GM23338 (cell line): ENCODE measurements around the gene LONP1. TPM values are rescaled to one million over a fixed set of nuclear protein-coding genes. Genes with fewer than 3 reads are reported as not detected.

Experiments
- ATAC-seq: fragments of 200-7000 bp; cut with Tn5 transposase; 3 replicates; pipeline ENCODE4 v1.9.1; 2020
- DNase-seq: peaks from one replicate; pipeline ENCODE4 v3.0.0-alpha.2; 2015; ENCODE audit warnings: low spot score
- H2AFZ ChIP-seq: fragments of 200-600 bp; sonication (generic); 2 replicates; pipeline ENCODE4 v1.8.0; 2016; ENCODE audit warnings: antibody characterized with exemption, mild to moderate bottlenecking, moderate library complexity
- H3F3A ChIP-seq: fragments of 200-600 bp; sonication (generic); replicated peaks from 2 replicates; pipeline ENCODE4 v1.8.0; 2017; ENCODE audit warnings: antibody characterized with exemption, mixed run types, low read depth
- H3K27ac ChIP-seq: fragments of 200-600 bp; sonication (generic); 2 replicates; pipeline ENCODE4 v1.6.1; 2016; ENCODE audit warnings: low read depth
- H3K27me3 ChIP-seq: fragments of 200-600 bp; sonication (generic); 2 replicates; pipeline ENCODE4 v1.8.0; 2016; ENCODE audit warnings: mild to moderate bottlenecking, mixed run types, moderate library complexity; ENCODE audit not compliant: insufficient read depth
- H3K36me3 ChIP-seq: fragments of 200-600 bp; sonication (generic); 2 replicates; pipeline ENCODE4 v1.8.0; 2016; ENCODE audit warnings: mild to moderate bottlenecking; ENCODE audit not compliant: insufficient read depth
- H3K4me1 ChIP-seq: fragments of 200-600 bp; sonication (generic); 2 replicates; pipeline ENCODE4 v1.8.0; 2016; ENCODE audit warnings: mild to moderate bottlenecking, moderate library complexity; ENCODE audit not compliant: insufficient read depth
- H3K4me2 ChIP-seq: fragments of 200-600 bp; sonication (generic); 2 replicates; pipeline ENCODE4 v1.7.1; 2017; ENCODE audit warnings: mixed run types
- H3K4me3 ChIP-seq: fragments of 200-600 bp; sonication (generic); 2 replicates; pipeline ENCODE4 v1.6.1; 2016; ENCODE audit warnings: mixed run types
- H3K79me2 ChIP-seq: fragments of 200-600 bp; sonication (generic); replicated peaks from 2 replicates; pipeline ENCODE4 v1.8.0; 2017; ENCODE audit warnings: mild to moderate bottlenecking; ENCODE audit not compliant: insufficient read depth
- H3K9me2 ChIP-seq: fragments of 200-600 bp; sonication (generic); 2 replicates; pipeline ENCODE4 v1.8.0; 2017; ENCODE audit not compliant: insufficient read depth
- H4K20me1 ChIP-seq: fragments of 200-600 bp; sonication (generic); replicated peaks from 2 replicates; pipeline ENCODE4 v1.8.0; 2017; ENCODE audit warnings: mild to moderate bottlenecking; ENCODE audit not compliant: insufficient read depth
- H3K27ac Mint-ChIP-seq: 2 replicates; pipeline ENCODE4 v1.8.0; 2020; ENCODE audit warnings: inconsistent platforms, mild to moderate bottlenecking, moderate library complexity, mixed read lengths
- H3K27me3 Mint-ChIP-seq: 3 replicates; pipeline ENCODE4 v1.8.0; 2022; ENCODE audit warnings: low read depth, mild to moderate bottlenecking, moderate library complexity, mixed read lengths, inconsistent platforms; ENCODE audit not compliant: insufficient read depth, poor library complexity
- H3K36me3 Mint-ChIP-seq: 3 replicates; pipeline ENCODE4 v1.8.0; 2021; ENCODE audit warnings: low read depth, mild to moderate bottlenecking, inconsistent platforms, moderate library complexity, mixed read lengths
- H3K4me1 Mint-ChIP-seq: 3 replicates; pipeline ENCODE4 v1.8.0; 2020; ENCODE audit warnings: mild to moderate bottlenecking, inconsistent platforms, mixed read lengths
- H3K4me3 Mint-ChIP-seq: 3 replicates; pipeline ENCODE4 v1.8.0; 2021; ENCODE audit warnings: moderate library complexity, mild to moderate bottlenecking, inconsistent platforms, mixed read lengths
- H3K9me3 Mint-ChIP-seq: 3 replicates; pipeline ENCODE4 v1.8.0; 2020; ENCODE audit warnings: moderate library complexity, mild to moderate bottlenecking, inconsistent platforms, mixed read lengths
- CREB1 ChIP-seq: fragments of 250-450 bp; sonication (Bioruptor Pico); IDR thresholded peaks from 2 replicates; pipeline ENCODE4 v1.5.0; 2020; ENCODE audit warnings: low read depth, mild to moderate bottlenecking, moderate library complexity
- EZH2 ChIP-seq: fragments of 200-600 bp; sonication (generic); IDR thresholded peaks from one replicate; pipeline ENCODE4 v1.8.0; 2017; ENCODE audit warnings: antibody characterized with exemption, mild to moderate bottlenecking, low read depth; ENCODE audit not compliant: unreplicated experiment
- EZH2phosphoT487 ChIP-seq: fragments of 200-600 bp; sonication (generic); IDR thresholded peaks from one replicate; pipeline ENCODE4 v1.8.1; 2018; ENCODE audit warnings: antibody characterized with exemption; ENCODE audit not compliant: unreplicated experiment
- JUNB ChIP-seq: IDR thresholded peaks from one replicate; pipeline ENCODE4 v1.6.1; 2016; ENCODE audit warnings: antibody characterized with exemption; ENCODE audit not compliant: unreplicated experiment
- NANOG ChIP-seq: IDR thresholded peaks from 2 replicates; pipeline ENCODE4 v1.6.1; 2016; ENCODE audit warnings: antibody characterized with exemption, borderline replicate concordance
- POLR2AphosphoS5 ChIP-seq: IDR thresholded peaks from 2 replicates; pipeline ENCODE4 v1.6.1; 2016; ENCODE audit warnings: antibody characterized with exemption, low read depth
- STAT1 ChIP-seq: IDR thresholded peaks from one replicate; pipeline ENCODE4 v1.6.1; 2016; ENCODE audit warnings: antibody characterized with exemption; ENCODE audit not compliant: unreplicated experiment
- ZNF114 ChIP-seq: fragments of 250-450 bp; sonication (Bioruptor Pico); IDR thresholded peaks from 2 replicates; pipeline ENCODE4 v1.5.0; 2020; ENCODE audit warnings: mild to moderate bottlenecking, moderate library complexity
- ZNF331 ChIP-seq: fragments of 250-450 bp; sonication (Bioruptor Pico); IDR thresholded peaks from 2 replicates; pipeline ENCODE4 v1.5.0; 2020; ENCODE audit warnings: low read depth, mild to moderate bottlenecking, moderate library complexity
- polyA plus RNA-seq: library from polyadenylated mRNA; unstranded; fragments of >200 nt; fragmentation: Nextera tagmentation; extraction: Ambion mirVana; gene quantifications from 2 replicates; pipeline ENCODE4 v1.2.1, GENCODE V29; 2016
- total RNA-seq: library from RNA; depleted of rRNA; stranded (reverse); fragments of >200 nt; shearing (Covaris generic); gene quantifications from 2 replicates; pipeline ENCODE4 v1.2.3, GENCODE V29; 2014
- TF ChIP-seq, protein P1 (sequence below): IDR thresholded peaks from 2 replicates; pipeline ENCODE4 v1.6.1; 2016; ENCODE audit warnings: antibody characterized with exemption
- TF ChIP-seq, protein P2 (sequence below), 2 experiments: fragments of 200-600 bp in 1 of 2; sonication (generic) in 1 of 2; conservative IDR thresholded peaks; 2 replicates each; pipeline versions ENCODE4 v1.5.1 to v1.6.1; 2016 to 2017; ENCODE audit warnings: antibody characterized with exemption in 2 of 2, low read depth in 2 of 2, mild to moderate bottlenecking in 2 of 2, moderate library complexity in 1 of 2
- TF ChIP-seq, protein P3 (sequence below): IDR thresholded peaks from one replicate; pipeline ENCODE4 v1.6.1; 2018; ENCODE audit warnings: antibody characterized with exemption; ENCODE audit not compliant: unreplicated experiment
- TF ChIP-seq, protein P4 (sequence below): fragments of 250-450 bp; sonication (Bioruptor Pico); IDR thresholded peaks from 2 replicates; pipeline ENCODE4 v1.5.0; 2020; ENCODE audit warnings: mild to moderate bottlenecking, moderate library complexity

Gene LONP1
- total and polyA plus RNA-seq, 2 experiments from 2014 or later: 68.6 to 137 TPM

DNA sequence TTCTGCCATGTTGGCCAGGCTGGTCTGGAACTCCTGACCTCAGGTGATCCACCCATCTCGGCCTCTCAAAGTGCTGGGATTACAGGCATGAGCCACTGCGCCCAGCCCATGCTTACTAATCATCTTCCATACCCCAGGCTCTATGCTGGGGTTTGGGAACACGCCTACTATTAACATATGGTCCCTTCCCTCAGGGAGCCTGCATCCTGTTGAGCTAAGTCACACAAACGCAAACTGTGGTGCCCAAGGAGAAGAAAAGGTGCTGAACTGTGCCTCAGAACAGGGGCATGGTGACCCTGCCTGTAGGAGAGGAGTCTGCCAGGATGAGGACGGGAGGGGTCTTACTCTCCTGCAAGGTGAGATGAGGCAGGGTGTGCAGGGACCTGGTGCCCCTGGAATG, 45.2 kb downstream of the LONP1 start:
- no peaks in the 10 kb centered on the region; the same call in 1 of the 2 replicates for H3K4me1 ChIP-seq
- H3K36me3 Mint-ChIP-seq: peaks cover 23% of the 10 kb centered on the region; the same call in 2 of the 3 replicates
- no peak overlapping the region for H2AFZ ChIP-seq
- no peak overlapping the region for H3K4me3 ChIP-seq
- no peak overlapping the region for H3K4me2 ChIP-seq
- no peak for DNase-seq
- no peak overlapping the region for H3K27ac Mint-ChIP-seq
- H3K4me1 Mint-ChIP-seq: peaks cover 9% of the 10 kb centered on the region
- no peak overlapping the region for H3K4me3 Mint-ChIP-seq
- H3K9me3 Mint-ChIP-seq: no peaks in the 10 kb centered on the region
- no peaks in the 10 kb centered on the region for H3K9me2 ChIP-seq
- no peaks in the 10 kb centered on the region for H3K27me3 ChIP-seq
- no peak overlapping the region for H3K27ac ChIP-seq
- peaks cover 3% of the 10 kb centered on the region for H4K20me1 ChIP-seq
- no peaks in the 10 kb centered on the region for H3K36me3 ChIP-seq
- ATAC-seq: no peak
- H3K79me2 ChIP-seq: no peaks in the 10 kb centered on the region
- TF ChIP-seq, protein P1, sequence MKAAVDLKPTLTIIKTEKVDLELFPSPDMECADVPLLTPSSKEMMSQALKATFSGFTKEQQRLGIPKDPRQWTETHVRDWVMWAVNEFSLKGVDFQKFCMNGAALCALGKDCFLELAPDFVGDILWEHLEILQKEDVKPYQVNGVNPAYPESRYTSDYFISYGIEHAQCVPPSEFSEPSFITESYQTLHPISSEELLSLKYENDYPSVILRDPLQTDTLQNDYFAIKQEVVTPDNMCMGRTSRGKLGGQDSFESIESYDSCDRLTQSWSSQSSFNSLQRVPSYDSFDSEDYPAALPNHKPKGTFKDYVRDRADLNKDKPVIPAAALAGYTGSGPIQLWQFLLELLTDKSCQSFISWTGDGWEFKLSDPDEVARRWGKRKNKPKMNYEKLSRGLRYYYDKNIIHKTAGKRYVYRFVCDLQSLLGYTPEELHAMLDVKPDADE: no peak
- no peak for TF ChIP-seq ZNF331 (CRISPR knock-in tag)
- TF ChIP-seq, protein P2, sequence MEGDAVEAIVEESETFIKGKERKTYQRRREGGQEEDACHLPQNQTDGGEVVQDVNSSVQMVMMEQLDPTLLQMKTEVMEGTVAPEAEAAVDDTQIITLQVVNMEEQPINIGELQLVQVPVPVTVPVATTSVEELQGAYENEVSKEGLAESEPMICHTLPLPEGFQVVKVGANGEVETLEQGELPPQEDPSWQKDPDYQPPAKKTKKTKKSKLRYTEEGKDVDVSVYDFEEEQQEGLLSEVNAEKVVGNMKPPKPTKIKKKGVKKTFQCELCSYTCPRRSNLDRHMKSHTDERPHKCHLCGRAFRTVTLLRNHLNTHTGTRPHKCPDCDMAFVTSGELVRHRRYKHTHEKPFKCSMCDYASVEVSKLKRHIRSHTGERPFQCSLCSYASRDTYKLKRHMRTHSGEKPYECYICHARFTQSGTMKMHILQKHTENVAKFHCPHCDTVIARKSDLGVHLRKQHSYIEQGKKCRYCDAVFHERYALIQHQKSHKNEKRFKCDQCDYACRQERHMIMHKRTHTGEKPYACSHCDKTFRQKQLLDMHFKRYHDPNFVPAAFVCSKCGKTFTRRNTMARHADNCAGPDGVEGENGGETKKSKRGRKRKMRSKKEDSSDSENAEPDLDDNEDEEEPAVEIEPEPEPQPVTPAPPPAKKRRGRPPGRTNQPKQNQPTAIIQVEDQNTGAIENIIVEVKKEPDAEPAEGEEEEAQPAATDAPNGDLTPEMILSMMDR (conservative IDR thresholded peaks at IDR 0.05; ENCODE audit: low read depth in 2 of 2): no peak
- TF ChIP-seq EZH2: no peak
- TF ChIP-seq EZH2phosphoT487: no peak
- no peak for TF ChIP-seq JUNB
- TF ChIP-seq ZNF114 (CRISPR knock-in tag): no peak
- no peak for TF ChIP-seq NANOG
- TF ChIP-seq POLR2AphosphoS5: no peak
- TF ChIP-seq, protein P3, sequence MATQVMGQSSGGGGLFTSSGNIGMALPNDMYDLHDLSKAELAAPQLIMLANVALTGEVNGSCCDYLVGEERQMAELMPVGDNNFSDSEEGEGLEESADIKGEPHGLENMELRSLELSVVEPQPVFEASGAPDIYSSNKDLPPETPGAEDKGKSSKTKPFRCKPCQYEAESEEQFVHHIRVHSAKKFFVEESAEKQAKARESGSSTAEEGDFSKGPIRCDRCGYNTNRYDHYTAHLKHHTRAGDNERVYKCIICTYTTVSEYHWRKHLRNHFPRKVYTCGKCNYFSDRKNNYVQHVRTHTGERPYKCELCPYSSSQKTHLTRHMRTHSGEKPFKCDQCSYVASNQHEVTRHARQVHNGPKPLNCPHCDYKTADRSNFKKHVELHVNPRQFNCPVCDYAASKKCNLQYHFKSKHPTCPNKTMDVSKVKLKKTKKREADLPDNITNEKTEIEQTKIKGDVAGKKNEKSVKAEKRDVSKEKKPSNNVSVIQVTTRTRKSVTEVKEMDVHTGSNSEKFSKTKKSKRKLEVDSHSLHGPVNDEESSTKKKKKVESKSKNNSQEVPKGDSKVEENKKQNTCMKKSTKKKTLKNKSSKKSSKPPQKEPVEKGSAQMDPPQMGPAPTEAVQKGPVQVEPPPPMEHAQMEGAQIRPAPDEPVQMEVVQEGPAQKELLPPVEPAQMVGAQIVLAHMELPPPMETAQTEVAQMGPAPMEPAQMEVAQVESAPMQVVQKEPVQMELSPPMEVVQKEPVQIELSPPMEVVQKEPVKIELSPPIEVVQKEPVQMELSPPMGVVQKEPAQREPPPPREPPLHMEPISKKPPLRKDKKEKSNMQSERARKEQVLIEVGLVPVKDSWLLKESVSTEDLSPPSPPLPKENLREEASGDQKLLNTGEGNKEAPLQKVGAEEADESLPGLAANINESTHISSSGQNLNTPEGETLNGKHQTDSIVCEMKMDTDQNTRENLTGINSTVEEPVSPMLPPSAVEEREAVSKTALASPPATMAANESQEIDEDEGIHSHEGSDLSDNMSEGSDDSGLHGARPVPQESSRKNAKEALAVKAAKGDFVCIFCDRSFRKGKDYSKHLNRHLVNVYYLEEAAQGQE: no peak
- no peak for TF ChIP-seq STAT1
- TF ChIP-seq, protein P4, sequence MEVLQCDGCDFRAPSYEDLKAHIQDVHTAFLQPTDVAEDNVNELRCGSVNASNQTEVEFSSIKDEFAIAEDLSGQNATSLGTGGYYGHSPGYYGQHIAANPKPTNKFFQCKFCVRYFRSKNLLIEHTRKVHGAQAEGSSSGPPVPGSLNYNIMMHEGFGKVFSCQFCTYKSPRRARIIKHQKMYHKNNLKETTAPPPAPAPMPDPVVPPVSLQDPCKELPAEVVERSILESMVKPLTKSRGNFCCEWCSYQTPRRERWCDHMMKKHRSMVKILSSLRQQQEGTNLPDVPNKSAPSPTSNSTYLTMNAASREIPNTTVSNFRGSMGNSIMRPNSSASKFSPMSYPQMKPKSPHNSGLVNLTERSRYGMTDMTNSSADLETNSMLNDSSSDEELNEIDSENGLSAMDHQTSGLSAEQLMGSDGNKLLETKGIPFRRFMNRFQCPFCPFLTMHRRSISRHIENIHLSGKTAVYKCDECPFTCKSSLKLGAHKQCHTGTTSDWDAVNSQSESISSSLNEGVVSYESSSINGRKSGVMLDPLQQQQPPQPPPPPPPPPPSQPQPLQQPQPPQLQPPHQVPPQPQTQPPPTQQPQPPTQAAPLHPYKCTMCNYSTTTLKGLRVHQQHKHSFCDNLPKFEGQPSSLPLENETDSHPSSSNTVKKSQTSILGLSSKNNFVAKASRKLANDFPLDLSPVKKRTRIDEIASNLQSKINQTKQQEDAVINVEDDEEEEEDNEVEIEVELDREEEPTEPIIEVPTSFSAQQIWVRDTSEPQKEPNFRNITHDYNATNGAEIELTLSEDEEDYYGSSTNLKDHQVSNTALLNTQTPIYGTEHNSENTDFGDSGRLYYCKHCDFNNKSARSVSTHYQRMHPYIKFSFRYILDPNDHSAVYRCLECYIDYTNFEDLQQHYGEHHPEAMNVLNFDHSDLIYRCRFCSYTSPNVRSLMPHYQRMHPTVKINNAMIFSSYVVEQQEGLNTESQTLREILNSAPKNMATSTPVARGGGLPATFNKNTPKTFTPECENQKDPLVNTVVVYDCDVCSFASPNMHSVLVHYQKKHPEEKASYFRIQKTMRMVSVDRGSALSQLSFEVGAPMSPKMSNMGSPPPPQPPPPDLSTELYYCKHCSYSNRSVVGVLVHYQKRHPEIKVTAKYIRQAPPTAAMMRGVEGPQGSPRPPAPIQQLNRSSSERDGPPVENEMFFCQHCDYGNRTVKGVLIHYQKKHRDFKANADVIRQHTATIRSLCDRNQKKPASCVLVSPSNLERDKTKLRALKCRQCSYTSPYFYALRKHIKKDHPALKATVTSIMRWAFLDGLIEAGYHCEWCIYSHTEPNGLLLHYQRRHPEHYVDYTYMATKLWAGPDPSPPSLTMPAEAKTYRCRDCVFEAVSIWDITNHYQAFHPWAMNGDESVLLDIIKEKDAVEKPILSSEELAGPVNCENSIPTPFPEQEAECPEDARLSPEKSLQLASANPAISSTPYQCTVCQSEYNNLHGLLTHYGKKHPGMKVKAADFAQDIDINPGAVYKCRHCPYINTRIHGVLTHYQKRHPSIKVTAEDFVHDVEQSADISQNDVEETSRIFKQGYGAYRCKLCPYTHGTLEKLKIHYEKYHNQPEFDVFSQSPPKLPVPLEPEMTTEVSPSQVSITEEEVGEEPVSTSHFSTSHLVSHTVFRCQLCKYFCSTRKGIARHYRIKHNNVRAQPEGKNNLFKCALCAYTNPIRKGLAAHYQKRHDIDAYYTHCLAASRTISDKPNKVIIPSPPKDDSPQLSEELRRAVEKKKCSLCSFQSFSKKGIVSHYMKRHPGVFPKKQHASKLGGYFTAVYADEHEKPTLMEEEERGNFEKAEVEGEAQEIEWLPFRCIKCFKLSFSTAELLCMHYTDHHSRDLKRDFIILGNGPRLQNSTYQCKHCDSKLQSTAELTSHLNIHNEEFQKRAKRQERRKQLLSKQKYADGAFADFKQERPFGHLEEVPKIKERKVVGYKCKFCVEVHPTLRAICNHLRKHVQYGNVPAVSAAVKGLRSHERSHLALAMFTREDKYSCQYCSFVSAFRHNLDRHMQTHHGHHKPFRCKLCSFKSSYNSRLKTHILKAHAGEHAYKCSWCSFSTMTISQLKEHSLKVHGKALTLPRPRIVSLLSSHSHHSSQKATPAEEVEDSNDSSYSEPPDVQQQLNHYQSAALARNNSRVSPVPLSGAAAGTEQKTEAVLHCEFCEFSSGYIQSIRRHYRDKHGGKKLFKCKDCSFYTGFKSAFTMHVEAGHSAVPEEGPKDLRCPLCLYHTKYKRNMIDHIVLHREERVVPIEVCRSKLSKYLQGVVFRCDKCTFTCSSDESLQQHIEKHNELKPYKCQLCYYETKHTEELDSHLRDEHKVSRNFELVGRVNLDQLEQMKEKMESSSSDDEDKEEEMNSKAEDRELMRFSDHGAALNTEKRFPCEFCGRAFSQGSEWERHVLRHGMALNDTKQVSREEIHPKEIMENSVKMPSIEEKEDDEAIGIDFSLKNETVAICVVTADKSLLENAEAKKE (CRISPR knock-in tag): no peak
- no peak for TF ChIP-seq CREB1
- peaks cover 20% of the 10 kb centered on the region for H3K27me3 Mint-ChIP-seq
- H3F3A ChIP-seq: 0 out of 2 replicates have a peak, but pooled peaks cover 5% of the 10 kb centered on the region
